Smooth muscle cell (in vitro differentiated cells): ENCODE results near the gene SLC8A2. TPM values are rescaled to one million over a fixed set of nuclear protein-coding genes. Genes with fewer than 3 reads are reported as not detected.

Experiments
- DNase-seq: peaks from one replicate; lab custom pipeline; 2025; ENCODE audit not compliant: unreplicated experiment; lab: John Stamatoyannopoulos, UW
- H2AFZ ChIP-seq: fragments of 200-600 bp; sonication (generic); 2 replicates; pipeline ENCODE4 v1.6.0; 2016; ENCODE audit warnings: antibody characterized with exemption, low read depth, mild to moderate bottlenecking
- H3F3A ChIP-seq: fragments of 200-600 bp; sonication (generic); 2 replicates; pipeline ENCODE4 v1.6.0; 2017; ENCODE audit warnings: antibody characterized with exemption, low read depth
- H3K27ac ChIP-seq: fragments of 200-600 bp; sonication (generic); 2 replicates; pipeline ENCODE4 v1.5.1; 2016; ENCODE audit warnings: low read depth, mild to moderate bottlenecking
- H3K27me3 ChIP-seq: fragments of 200-600 bp; sonication (generic); 2 replicates; pipeline ENCODE4 v1.6.1; 2016; ENCODE audit warnings: low read depth, mild to moderate bottlenecking
- H3K36me3 ChIP-seq: fragments of 200-600 bp; sonication (generic); 2 replicates; pipeline ENCODE4 v1.5.1; 2016; ENCODE audit warnings: low read depth
- H3K4me1 ChIP-seq: fragments of 200-600 bp; sonication (generic); 2 replicates; pipeline ENCODE4 v1.5.1; 2016; ENCODE audit warnings: low read depth
- H3K4me2 ChIP-seq: fragments of 200-600 bp; sonication (generic); 2 replicates; pipeline ENCODE4 v1.6.0; 2016; ENCODE audit warnings: mild to moderate bottlenecking
- H3K4me3 ChIP-seq: fragments of 200-600 bp; sonication (generic); 2 replicates; pipeline ENCODE4 v1.5.1; 2016; ENCODE audit warnings: mild to moderate bottlenecking
- H3K79me2 ChIP-seq: fragments of 200-600 bp; sonication (generic); 2 replicates; pipeline ENCODE4 v1.6.0; 2016; ENCODE audit warnings: low read depth, mild to moderate bottlenecking
- H3K9ac ChIP-seq: fragments of 200-600 bp; sonication (generic); 2 replicates; pipeline ENCODE4 v1.6.0; 2016; ENCODE audit warnings: low read depth
- H3K9me3 ChIP-seq: fragments of 200-600 bp; sonication (generic); replicated peaks from 2 replicates; pipeline ENCODE4 v1.5.1; 2016; ENCODE audit warnings: low read depth
- H4K20me1 ChIP-seq: fragments of 200-600 bp; sonication (generic); 2 replicates; pipeline ENCODE4 v1.6.0; 2016; ENCODE audit warnings: low read depth
- WGBS: methylation state at CpG from one replicate; pipeline ENCODE4 v1.1.7; 2016; ENCODE audit warnings: low lambda C conversion rate; 5-methylcytosine and 5-hydroxymethylcytosine counted together
- polyA plus RNA-seq: library from polyadenylated mRNA; unstranded; fragments of >200 nt; fragmentation: Nextera tagmentation; extraction: Ambion mirVana; gene quantifications from 2 replicates; pipeline ENCODE4 v1.2.1, GENCODE V29; 2016
- total RNA-seq: library from RNA; depleted of rRNA; stranded (reverse); fragments of >200 nt; gene quantifications from 2 replicates; pipeline ENCODE4 v1.2.3, GENCODE V29; 2014
- TF ChIP-seq, protein P1 (sequence below): fragments of 200-600 bp; sonication (generic); IDR thresholded peaks from 2 replicates; pipeline ENCODE4 v1.5.1; 2017; ENCODE audit warnings: borderline replicate concordance, mild to moderate bottlenecking, antibody characterized with exemption; ENCODE audit not compliant: insufficient read depth, poor library complexity, severe bottlenecking

SLC8A2 gene
- total and polyA plus RNA-seq, 2 experiments from 2014 or later, result 0.22 to 0.62 TPM

DNA sequence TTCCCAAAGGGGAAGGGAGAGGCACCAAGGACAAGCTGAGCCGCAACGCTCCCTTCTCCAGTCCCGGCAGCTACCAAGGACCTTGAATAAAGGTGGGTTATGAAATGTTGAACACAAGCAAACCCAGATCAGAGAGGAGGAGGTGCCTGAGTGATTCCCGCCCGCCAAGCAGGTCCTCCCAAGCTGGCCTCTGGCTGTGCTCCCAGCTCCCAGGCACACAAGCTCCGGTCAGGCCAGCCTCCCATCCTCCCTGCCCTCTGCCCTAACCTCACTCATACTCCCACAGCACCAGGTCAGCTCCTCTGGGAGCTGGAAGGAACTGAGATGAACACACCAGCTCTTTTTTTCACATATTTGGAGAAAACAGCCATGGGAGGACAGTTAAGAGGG, 39.4 kb upstream of the SLC8A2 start:
- Histone ChIP-seq H3K27ac (no peak overlapping the region), H4K20me1 (peaks cover 73% of the 10 kb centered on the region), H3K4me1 (peaks cover 6% of the 10 kb centered on the region), H3K27me3 (no peaks in the 10 kb centered on the region), H3K9me3 (no peaks in the 10 kb centered on the region), H3K9ac (no peak overlapping the region), H3F3A (no peaks in the 10 kb centered on the region), H3K79me2 (peaks cover 79% of the 10 kb centered on the region), H3K4me3 (no peak overlapping the region), H3K4me2 (no peak overlapping the region), H2AFZ (no peak overlapping the region), H3K36me3 (no peaks in the 10 kb centered on the region)
- 100% methylated on average over 6 of the region's 6 CpGs for WGBS
- TF ChIP-seq, protein P1, sequence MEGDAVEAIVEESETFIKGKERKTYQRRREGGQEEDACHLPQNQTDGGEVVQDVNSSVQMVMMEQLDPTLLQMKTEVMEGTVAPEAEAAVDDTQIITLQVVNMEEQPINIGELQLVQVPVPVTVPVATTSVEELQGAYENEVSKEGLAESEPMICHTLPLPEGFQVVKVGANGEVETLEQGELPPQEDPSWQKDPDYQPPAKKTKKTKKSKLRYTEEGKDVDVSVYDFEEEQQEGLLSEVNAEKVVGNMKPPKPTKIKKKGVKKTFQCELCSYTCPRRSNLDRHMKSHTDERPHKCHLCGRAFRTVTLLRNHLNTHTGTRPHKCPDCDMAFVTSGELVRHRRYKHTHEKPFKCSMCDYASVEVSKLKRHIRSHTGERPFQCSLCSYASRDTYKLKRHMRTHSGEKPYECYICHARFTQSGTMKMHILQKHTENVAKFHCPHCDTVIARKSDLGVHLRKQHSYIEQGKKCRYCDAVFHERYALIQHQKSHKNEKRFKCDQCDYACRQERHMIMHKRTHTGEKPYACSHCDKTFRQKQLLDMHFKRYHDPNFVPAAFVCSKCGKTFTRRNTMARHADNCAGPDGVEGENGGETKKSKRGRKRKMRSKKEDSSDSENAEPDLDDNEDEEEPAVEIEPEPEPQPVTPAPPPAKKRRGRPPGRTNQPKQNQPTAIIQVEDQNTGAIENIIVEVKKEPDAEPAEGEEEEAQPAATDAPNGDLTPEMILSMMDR, result no peak
- no peak for DNase-seq

DNA sequence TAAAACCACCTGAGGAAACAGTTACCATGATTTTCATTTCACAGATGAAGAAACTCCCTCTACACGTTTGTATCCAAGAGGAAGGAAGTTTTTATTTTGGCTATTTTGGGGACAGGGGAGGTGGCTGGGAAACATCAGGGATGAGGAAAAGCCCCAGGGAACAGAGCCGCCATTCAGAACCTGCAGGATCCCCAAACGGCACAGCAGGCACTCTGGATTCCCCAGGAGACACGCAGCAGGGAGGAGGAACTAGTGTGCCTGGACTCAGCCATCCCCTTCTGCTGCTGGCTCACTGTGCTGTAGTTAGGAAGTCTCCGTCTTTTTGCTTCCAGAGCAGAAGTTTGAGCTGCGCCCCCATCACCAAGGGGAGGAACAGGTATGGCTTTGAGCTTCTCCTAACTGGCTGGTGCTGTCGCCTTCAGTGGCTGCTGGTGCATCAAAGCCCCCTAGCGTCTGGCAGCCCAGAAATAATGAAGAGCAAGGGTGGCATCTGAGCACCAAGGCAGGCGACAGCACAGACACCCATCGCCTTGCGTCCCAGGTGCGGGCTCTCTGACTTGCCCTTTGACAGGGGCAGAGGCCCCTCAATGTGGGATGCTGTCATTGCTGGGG, 38.9 kb upstream of the SLC8A2 start:
- H3K9me3 ChIP-seq, result no peaks in the 10 kb centered on the region
- H4K20me1 ChIP-seq, result peaks cover 76% of the 10 kb centered on the region
- H3K27me3 ChIP-seq, result no peaks in the 10 kb centered on the region
- peaks cover 6% of the 10 kb centered on the region for H3K4me1 ChIP-seq
- no peak overlapping the region for H2AFZ ChIP-seq
- no peak overlapping the region for H3K9ac ChIP-seq
- H3K4me3 ChIP-seq, result no peak overlapping the region
- no peak overlapping the region for H3K27ac ChIP-seq
- TF ChIP-seq, protein P1, result no peak
- no peak overlapping the region for H3K4me2 ChIP-seq
- peaks cover 80% of the 10 kb centered on the region for H3K79me2 ChIP-seq
- 91% methylated on average over 12 of the region's 12 CpGs for whole genome bisulfite sequencing
- no peaks in the 10 kb centered on the region for H3F3A ChIP-seq
- no peak for DNase-seq
- no peaks in the 10 kb centered on the region for H3K36me3 ChIP-seq

DNA sequence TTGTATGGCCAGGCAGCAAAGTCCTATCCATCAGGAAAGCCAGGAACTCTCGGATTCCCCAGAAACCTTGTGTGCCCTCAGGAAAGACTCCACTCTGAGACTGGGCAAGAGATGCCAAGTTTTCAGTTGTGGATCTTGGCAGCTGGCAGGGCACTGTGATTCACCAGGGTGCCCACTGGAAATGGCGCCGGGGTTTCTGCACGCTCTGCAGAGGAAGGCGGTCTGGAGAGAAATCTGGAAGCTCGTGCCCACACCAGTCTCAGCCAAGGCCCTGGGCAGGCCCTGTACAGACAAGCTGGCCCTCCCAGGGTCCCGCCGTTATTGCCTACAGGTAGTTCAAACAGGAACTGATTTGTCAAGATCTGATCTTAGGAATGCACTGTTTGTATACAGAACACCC, 38.3 kb upstream of the SLC8A2 start:
- H4K20me1 ChIP-seq, result peaks cover 83% of the 10 kb centered on the region

More for the DNA sequence above, 38.3 kb upstream of the SLC8A2 start:
- H3K36me3 ChIP-seq, result no peaks in the 10 kb centered on the region
- H3F3A ChIP-seq, result no peaks in the 10 kb centered on the region
- no peak overlapping the region for H3K4me2 ChIP-seq
- no peak overlapping the region for H2AFZ ChIP-seq
- no peak overlapping the region for H3K27ac ChIP-seq
- H3K27me3 ChIP-seq, result no peaks in the 10 kb centered on the region
- H3K4me1 ChIP-seq, result peaks cover 6% of the 10 kb centered on the region
- no peaks in the 10 kb centered on the region for H3K9me3 ChIP-seq
- H3K79me2 ChIP-seq, result peaks cover 80% of the 10 kb centered on the region
- WGBS, result 99% methylated on average over 8 of the region's 8 CpGs
- no peak overlapping the region for H3K9ac ChIP-seq
- TF ChIP-seq, protein P1, result no peak
- no peak for DNase-seq
- H3K4me3 ChIP-seq, result no peak overlapping the region
